KMS-11 (cell line): ENCODE results near the gene GLI3.

Source experiments
- H2AFZ ChIP-seq: fragments of 200-600 bp; sonication (generic); 2 replicates; pipeline ENCODE4 v1.6.1; 2016; ENCODE audit warnings: antibody characterized with exemption, mixed run types, low read depth
- H3K27ac ChIP-seq: fragments of 200-600 bp; sonication (generic); 2 replicates; pipeline ENCODE4 v1.6.1; 2016; ENCODE audit warnings: mild to moderate bottlenecking, mixed run types
- H3K27me3 ChIP-seq: fragments of 200-600 bp; sonication (generic); 2 replicates; pipeline ENCODE4 v1.6.1; 2017; ENCODE audit warnings: mild to moderate bottlenecking, low read depth, mixed run types, moderate library complexity; ENCODE audit not compliant: insufficient read depth
- H3K36me3 ChIP-seq: fragments of 200-600 bp; sonication (generic); 2 replicates; pipeline ENCODE4 v1.6.1; 2017; ENCODE audit warnings: mild to moderate bottlenecking, mixed run types; ENCODE audit not compliant: insufficient read depth
- H3K4me1 ChIP-seq: fragments of 200-600 bp; sonication (generic); 2 replicates; pipeline ENCODE4 v1.6.1; 2016; ENCODE audit warnings: mild to moderate bottlenecking, low read depth, mixed run types; ENCODE audit not compliant: poor library complexity, severe bottlenecking
- H3K4me2 ChIP-seq: fragments of 200-600 bp; sonication (generic); 2 replicates; pipeline ENCODE4 v1.7.0; 2016; ENCODE audit warnings: mild to moderate bottlenecking, mixed run types
- H3K4me3 ChIP-seq: fragments of 200-600 bp; sonication (generic); IDR thresholded peaks from 2 replicates; pipeline ENCODE4 v1.6.1; 2017; ENCODE audit warnings: low read depth, low read length, mixed read lengths; ENCODE audit not compliant: insufficient read depth
- H3K79me2 ChIP-seq: fragments of 200-600 bp; sonication (generic); 2 replicates; pipeline ENCODE4 v1.6.1; 2016; ENCODE audit warnings: low read depth, mixed run types; ENCODE audit not compliant: insufficient read depth
- H3K9ac ChIP-seq: fragments of 200-600 bp; sonication (generic); 2 replicates; pipeline ENCODE4 v1.6.1; 2016; ENCODE audit warnings: mild to moderate bottlenecking, mixed run types
- H4K20me1 ChIP-seq: fragments of 200-600 bp; sonication (generic); 2 replicates; pipeline ENCODE4 v1.6.1; 2016; ENCODE audit warnings: mild to moderate bottlenecking, mixed run types; ENCODE audit not compliant: insufficient read depth
- TF ChIP-seq, protein P1 (sequence below): fragments of 200-600 bp; sonication (generic); conservative IDR thresholded peaks from 2 replicates; pipeline ENCODE4 v1.6.1; 2017; ENCODE audit warnings: low read depth, mild to moderate bottlenecking, antibody characterized with exemption, low read length, moderate library complexity, mixed read lengths

GLI3 gene

DNA sequence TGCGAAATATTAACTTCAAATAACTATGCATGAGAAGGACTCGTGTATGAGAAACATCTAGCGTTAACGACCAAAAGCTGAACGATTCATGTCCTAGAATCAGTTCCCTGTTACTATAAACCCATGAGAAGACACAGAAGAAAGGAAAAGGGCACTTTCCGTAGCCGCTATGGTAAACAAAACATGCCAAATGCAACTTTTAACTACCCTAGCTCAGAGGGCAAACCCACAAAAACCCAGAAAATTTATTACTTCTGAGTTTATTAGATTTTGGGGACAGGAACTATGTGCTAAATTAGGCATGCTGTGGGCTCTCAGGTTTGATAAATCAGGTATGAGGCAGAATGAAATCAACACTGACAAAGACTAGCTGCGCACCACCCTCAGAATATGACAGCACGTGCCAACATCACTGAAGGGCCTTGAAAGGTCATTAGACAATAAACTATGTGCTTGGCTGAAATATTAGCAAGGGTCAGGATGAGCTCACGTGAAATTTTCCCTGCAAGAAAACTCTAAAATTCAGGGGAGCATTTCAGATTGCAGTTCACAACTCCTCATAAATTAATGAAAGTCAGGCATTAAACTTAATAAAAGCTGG, 102.6 kb downstream of the GLI3 start:
- no peak overlapping the region for H2AFZ ChIP-seq
- H4K20me1 ChIP-seq: no peaks in the 10 kb centered on the region
- no peaks in the 10 kb centered on the region for H3K36me3 ChIP-seq
- H3K27me3 ChIP-seq: no peaks in the 10 kb centered on the region
- H3K9ac ChIP-seq: no peak overlapping the region
- no peak overlapping the region for H3K27ac ChIP-seq
- no peaks in the 10 kb centered on the region for H3K79me2 ChIP-seq
- TF ChIP-seq, protein P1, sequence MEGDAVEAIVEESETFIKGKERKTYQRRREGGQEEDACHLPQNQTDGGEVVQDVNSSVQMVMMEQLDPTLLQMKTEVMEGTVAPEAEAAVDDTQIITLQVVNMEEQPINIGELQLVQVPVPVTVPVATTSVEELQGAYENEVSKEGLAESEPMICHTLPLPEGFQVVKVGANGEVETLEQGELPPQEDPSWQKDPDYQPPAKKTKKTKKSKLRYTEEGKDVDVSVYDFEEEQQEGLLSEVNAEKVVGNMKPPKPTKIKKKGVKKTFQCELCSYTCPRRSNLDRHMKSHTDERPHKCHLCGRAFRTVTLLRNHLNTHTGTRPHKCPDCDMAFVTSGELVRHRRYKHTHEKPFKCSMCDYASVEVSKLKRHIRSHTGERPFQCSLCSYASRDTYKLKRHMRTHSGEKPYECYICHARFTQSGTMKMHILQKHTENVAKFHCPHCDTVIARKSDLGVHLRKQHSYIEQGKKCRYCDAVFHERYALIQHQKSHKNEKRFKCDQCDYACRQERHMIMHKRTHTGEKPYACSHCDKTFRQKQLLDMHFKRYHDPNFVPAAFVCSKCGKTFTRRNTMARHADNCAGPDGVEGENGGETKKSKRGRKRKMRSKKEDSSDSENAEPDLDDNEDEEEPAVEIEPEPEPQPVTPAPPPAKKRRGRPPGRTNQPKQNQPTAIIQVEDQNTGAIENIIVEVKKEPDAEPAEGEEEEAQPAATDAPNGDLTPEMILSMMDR: no peak
- H3K4me2 ChIP-seq: no peak overlapping the region
- H3K4me1 ChIP-seq: no peaks in the 10 kb centered on the region
- H3K4me3 ChIP-seq: no peak overlapping the region

DNA sequence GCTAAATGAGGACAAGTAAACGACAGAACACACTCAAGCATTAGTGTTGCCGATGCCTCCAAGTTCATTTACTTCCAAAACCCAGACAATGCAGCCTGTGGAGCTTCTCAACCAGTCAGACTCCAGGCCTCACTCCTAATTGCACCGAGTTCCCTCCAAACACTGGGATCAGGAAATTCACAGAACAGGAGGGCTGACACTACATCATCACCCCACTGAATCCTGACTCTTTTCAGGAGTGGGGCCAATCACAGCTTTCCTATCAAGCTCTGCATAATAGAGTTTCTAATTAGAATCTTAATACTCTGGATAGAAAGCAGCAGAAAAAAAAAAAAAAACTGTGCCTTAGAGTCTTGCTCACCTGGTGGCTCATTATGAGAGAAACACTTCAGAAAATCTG, 103.7 kb downstream of the GLI3 start:
- no peaks in the 10 kb centered on the region for H4K20me1 ChIP-seq
- TF ChIP-seq, protein P1: no peak
- H3K9ac ChIP-seq: no peak overlapping the region
- H3K27me3 ChIP-seq: no peaks in the 10 kb centered on the region
- H3K4me3 ChIP-seq: no peak overlapping the region
- no peaks in the 10 kb centered on the region for H3K79me2 ChIP-seq
- no peak overlapping the region for H3K27ac ChIP-seq
- no peak overlapping the region for H3K4me2 ChIP-seq
- no peaks in the 10 kb centered on the region for H3K36me3 ChIP-seq
- no peaks in the 10 kb centered on the region for H3K4me1 ChIP-seq
- no peak overlapping the region for H2AFZ ChIP-seq

GRCh38 chr7:42128703-42129102, 108.3 kb downstream of the GLI3 start:
- H3K4me2 ChIP-seq: no peak overlapping the region
- no peaks in the 10 kb centered on the region for H3K4me1 ChIP-seq
- TF ChIP-seq, protein P1: no peak
- no peak overlapping the region for H3K9ac ChIP-seq
- no peak overlapping the region for H3K27ac ChIP-seq
- no peak overlapping the region for H3K4me3 ChIP-seq
- H4K20me1 ChIP-seq: no peaks in the 10 kb centered on the region
- H3K36me3 ChIP-seq: no peaks in the 10 kb centered on the region
- H3K79me2 ChIP-seq: no peaks in the 10 kb centered on the region
- H2AFZ ChIP-seq: no peak overlapping the region
- no peaks in the 10 kb centered on the region for H3K27me3 ChIP-seq

DNA sequence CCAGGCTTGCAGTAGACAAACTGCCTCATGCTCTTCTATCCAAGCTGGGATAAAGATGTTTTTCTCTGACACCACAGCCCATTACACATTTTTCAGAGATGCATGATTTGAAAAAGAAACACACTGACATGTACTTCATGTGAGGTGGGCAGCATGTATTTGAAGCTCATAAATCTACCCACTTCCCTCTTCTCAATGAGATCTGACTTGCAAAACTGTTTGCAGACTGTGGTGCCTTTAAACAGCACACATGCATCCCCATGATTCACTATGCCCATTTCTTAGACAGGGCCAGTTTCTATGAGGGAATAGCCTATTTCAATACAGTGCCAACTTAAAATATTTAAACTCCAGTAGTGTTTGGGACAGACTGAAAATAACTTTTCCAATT, 109.8 kb downstream of the GLI3 start:
- Histone ChIP-seq H3K9ac (no peak overlapping the region), H3K4me1 (no peaks in the 10 kb centered on the region), H3K27me3 (no peaks in the 10 kb centered on the region), H3K36me3 (no peaks in the 10 kb centered on the region), H2AFZ (no peak overlapping the region), H3K4me3 (no peak overlapping the region), H3K4me2 (no peak overlapping the region), H3K79me2 (no peaks in the 10 kb centered on the region), H3K27ac (no peak overlapping the region), H4K20me1 (no peaks in the 10 kb centered on the region)
- TF ChIP-seq, protein P1: no peak
